ENCODE data around the gene PPARG. TPM values are rescaled to one million over a fixed set of nuclear protein-coding genes. Genes with fewer than 3 reads are reported as not detected.
"Not testable (repeated sequence)": the region's sequence is repeated elsewhere in the genome, so short reads cannot be mapped to it uniquely, and the experiment has no call there.

Gene PPARG
- total RNA-seq, 1 donor from 2014 or later = 0.37 TPM

DNA sequence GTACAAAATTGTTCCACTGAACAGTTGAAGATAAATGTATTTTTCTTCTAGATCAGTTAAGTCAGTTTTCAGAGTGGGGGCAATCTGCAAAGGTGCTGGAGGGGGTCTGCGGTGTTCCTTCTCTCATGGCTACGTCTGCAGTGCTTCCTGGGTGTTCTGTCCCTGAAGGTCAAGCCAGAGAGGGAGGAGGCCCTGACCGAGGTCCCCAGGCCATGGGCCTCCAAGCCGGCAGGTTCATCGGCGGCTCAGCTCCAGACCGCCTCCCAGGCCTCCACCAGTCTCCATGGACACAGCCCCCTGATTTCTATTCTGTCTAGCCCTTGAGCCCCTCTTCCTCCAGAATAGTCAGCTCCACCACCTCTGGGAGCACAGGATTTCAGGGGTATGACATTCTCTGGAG is 166.9 kb downstream of the PPARG start:
- TF ChIP-seq, protein P1, sequence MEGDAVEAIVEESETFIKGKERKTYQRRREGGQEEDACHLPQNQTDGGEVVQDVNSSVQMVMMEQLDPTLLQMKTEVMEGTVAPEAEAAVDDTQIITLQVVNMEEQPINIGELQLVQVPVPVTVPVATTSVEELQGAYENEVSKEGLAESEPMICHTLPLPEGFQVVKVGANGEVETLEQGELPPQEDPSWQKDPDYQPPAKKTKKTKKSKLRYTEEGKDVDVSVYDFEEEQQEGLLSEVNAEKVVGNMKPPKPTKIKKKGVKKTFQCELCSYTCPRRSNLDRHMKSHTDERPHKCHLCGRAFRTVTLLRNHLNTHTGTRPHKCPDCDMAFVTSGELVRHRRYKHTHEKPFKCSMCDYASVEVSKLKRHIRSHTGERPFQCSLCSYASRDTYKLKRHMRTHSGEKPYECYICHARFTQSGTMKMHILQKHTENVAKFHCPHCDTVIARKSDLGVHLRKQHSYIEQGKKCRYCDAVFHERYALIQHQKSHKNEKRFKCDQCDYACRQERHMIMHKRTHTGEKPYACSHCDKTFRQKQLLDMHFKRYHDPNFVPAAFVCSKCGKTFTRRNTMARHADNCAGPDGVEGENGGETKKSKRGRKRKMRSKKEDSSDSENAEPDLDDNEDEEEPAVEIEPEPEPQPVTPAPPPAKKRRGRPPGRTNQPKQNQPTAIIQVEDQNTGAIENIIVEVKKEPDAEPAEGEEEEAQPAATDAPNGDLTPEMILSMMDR (IDR thresholded peaks at IDR 0.05; ENCODE audit: partially characterized antibody, unreplicated experiment) = no peak
- no peak for DNase-seq
- no peaks in the 10 kb centered on the region for H3K9me3 Mint-ChIP-seq (ENCODE audit: unreplicated experiment)
- no peak overlapping the region for H3K4me3 Mint-ChIP-seq (ENCODE audit: unreplicated experiment)
- peaks cover 4% of the 10 kb centered on the region for H3K4me1 Mint-ChIP-seq (ENCODE audit: low read depth, unreplicated experiment)
- no peaks in the 10 kb centered on the region for H3K27me3 Mint-ChIP-seq (ENCODE audit: unreplicated experiment)
- H3K27ac Mint-ChIP-seq (ENCODE audit: unreplicated experiment) = no peak overlapping the region
- peaks cover 4% of the 10 kb centered on the region for H3K36me3 Mint-ChIP-seq (ENCODE audit: unreplicated experiment)

DNA sequence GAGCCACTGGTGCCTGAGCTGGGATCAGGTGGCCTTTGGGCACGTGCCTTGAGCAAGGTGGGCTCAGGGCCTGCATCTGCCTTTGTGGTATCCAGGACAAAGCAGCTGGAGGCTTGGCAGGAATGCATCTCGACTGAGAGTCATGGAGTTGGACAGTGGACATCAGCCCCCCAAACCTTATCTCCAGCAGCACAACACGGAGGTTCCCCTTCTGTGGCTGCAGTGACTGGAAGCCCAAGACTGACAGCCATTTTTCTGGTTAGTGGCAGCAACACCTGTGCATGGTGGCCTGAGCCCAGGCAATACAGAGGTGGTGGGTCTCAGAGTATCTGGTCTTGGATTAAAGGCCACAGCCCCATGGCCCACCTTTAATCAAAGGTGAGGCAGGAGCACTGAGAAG is 167.6 kb downstream of the PPARG start:
- TF ChIP-seq, protein P1 (IDR thresholded peaks at IDR 0.05; ENCODE audit: partially characterized antibody, unreplicated experiment) = no peak
- H3K9me3 Mint-ChIP-seq (ENCODE audit: unreplicated experiment) = no peaks in the 10 kb centered on the region
- no peak overlapping the region for H3K4me3 Mint-ChIP-seq (ENCODE audit: unreplicated experiment)
- no peak overlapping the region for H3K27ac Mint-ChIP-seq (ENCODE audit: unreplicated experiment)
- peaks cover 2% of the 10 kb centered on the region for H3K27me3 Mint-ChIP-seq (ENCODE audit: unreplicated experiment)
- H3K4me1 Mint-ChIP-seq (ENCODE audit: low read depth, unreplicated experiment) = peaks cover 4% of the 10 kb centered on the region
- no peak for DNase-seq
- H3K36me3 Mint-ChIP-seq (ENCODE audit: unreplicated experiment) = peaks cover 4% of the 10 kb centered on the region

DNA sequence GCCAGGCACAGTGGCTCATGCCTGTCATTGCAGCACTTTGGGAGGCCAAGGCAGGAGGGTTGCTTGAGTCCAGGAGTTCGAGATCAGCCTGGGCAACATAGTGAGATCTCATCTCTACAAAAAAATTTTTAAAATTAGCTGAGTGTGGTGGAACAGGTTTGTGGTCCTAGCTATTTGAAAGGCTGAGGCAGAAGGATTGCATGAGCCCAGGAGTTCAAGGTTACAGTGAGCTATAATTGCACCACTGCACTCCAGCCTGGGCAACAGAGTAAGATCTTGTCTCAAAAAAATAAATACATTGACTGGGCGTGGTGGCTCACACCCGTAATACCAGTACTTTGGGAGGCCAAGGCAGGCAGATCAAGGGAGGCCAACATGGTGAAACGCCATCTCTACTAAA is 168.5 kb downstream of the PPARG start:
- not testable (repeated sequence) for H3K27me3 Mint-ChIP-seq (ENCODE audit: unreplicated experiment); H3K4me1 Mint-ChIP-seq (ENCODE audit: low read depth, unreplicated experiment); DNase-seq; H3K36me3 Mint-ChIP-seq (ENCODE audit: unreplicated experiment); H3K9me3 Mint-ChIP-seq (ENCODE audit: unreplicated experiment); H3K27ac Mint-ChIP-seq (ENCODE audit: unreplicated experiment); H3K4me3 Mint-ChIP-seq (ENCODE audit: unreplicated experiment)

DNA sequence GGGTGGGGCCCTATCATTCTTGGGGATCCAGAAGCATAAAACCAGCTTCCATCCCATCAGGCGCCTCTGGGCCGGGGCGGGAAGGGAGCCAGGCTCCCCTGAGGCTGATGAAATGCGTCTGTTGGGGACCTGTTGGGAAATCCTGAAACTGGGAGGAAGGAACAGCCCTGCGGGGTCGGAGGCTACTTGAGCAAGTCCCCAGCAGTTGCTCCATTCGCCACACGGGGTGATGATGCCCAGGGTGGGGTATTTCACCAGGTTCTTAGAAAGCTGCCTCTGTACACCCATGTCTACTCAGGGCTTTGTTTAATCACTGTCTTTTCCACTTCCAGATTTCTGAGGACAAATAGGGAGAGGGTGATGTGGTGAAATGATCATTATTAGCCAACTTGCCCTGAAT is 170.0 kb downstream of the PPARG start:
- TF ChIP-seq, protein P1 (IDR thresholded peaks at IDR 0.05; ENCODE audit: partially characterized antibody, unreplicated experiment) = no peak

DNA sequence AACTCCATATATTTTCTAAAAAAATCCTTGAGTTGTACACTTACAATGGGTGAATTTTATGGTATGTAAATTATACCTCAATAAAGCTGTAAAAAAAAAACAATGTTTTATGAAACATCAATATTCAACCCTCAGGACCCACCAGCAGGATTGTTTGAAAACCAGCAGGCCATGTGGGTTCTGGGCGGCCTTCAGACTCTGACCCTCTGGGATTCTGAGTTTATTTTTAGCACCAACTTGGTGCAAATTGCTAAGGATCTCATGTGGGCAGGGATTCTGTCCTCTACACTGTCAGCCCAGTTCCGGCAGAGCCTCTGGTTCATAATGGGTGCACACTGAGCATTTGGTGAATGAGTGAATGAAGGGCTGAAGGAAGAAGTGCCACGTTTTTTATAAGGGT is 171.3 kb downstream of the PPARG start:
- Mint-ChIP-seq H3K27me3 (ENCODE audit: unreplicated experiment) (peaks cover 2% of the 10 kb centered on the region), H3K36me3 (ENCODE audit: unreplicated experiment) (peaks cover 4% of the 10 kb centered on the region), H3K4me3 (ENCODE audit: unreplicated experiment) (no peak overlapping the region), H3K4me1 (ENCODE audit: low read depth, unreplicated experiment) (peaks cover 4% of the 10 kb centered on the region), H3K27ac (ENCODE audit: unreplicated experiment) (no peak overlapping the region), H3K9me3 (ENCODE audit: unreplicated experiment) (no peaks in the 10 kb centered on the region)
- DNase-seq = no peak
- TF ChIP-seq, protein P1 (IDR thresholded peaks at IDR 0.05; ENCODE audit: partially characterized antibody, unreplicated experiment) = no peak

More for the DNA sequence above, 170.0 kb downstream of the PPARG start:
- no peak for DNase-seq
- H3K4me1 Mint-ChIP-seq (ENCODE audit: low read depth, unreplicated experiment) = peaks cover 4% of the 10 kb centered on the region
- H3K36me3 Mint-ChIP-seq (ENCODE audit: unreplicated experiment) = peaks cover 4% of the 10 kb centered on the region
- no peaks in the 10 kb centered on the region for H3K9me3 Mint-ChIP-seq (ENCODE audit: unreplicated experiment)
- no peak overlapping the region for H3K4me3 Mint-ChIP-seq (ENCODE audit: unreplicated experiment)
- peaks cover 2% of the 10 kb centered on the region for H3K27me3 Mint-ChIP-seq (ENCODE audit: unreplicated experiment)
- no peak overlapping the region for H3K27ac Mint-ChIP-seq (ENCODE audit: unreplicated experiment)

Data from glutamatergic neuron (in vitro differentiated cells).